Neuronal stem cell (in vitro differentiated cells): ENCODE results near the gene APLNR.

Experiments used
- DNase-seq: peaks from one replicate; pipeline ENCODE4 v3.0.0-alpha.2; 2013; ENCODE audit warnings: low spot score
- H2AFZ ChIP-seq: one replicate; pipeline ENCODE4 v1.6.1; 2013; ENCODE audit warnings: mild to moderate bottlenecking, low read length, inconsistent platforms
- H2AK5ac ChIP-seq: 2 replicates; pipeline ENCODE4 v1.6.1; 2013; ENCODE audit warnings: low read depth, mild to moderate bottlenecking, inconsistent platforms, low read length, moderate library complexity, mixed read lengths
- H2BK120ac ChIP-seq: 2 replicates; pipeline ENCODE4 v1.6.1; 2013; ENCODE audit warnings: low read depth, mild to moderate bottlenecking, inconsistent platforms, low read length, moderate library complexity, mixed read lengths
- H2BK12ac ChIP-seq: one replicate; pipeline ENCODE4 v1.6.1; 2013; ENCODE audit warnings: low read length, inconsistent platforms
- H2BK15ac ChIP-seq: 2 replicates; pipeline ENCODE4 v1.6.1; 2013; ENCODE audit warnings: mild to moderate bottlenecking, low read length, inconsistent platforms, mixed read lengths
- H2BK5ac ChIP-seq: one replicate; pipeline ENCODE4 v1.6.1; 2013; ENCODE audit warnings: inconsistent platforms, mild to moderate bottlenecking, low read length, moderate library complexity
- H3K14ac ChIP-seq: one replicate; pipeline ENCODE4 v1.6.1; 2013; ENCODE audit warnings: low read length, inconsistent platforms
- H3K18ac ChIP-seq: 2 replicates; pipeline ENCODE4 v1.6.1; 2013; ENCODE audit warnings: low read length, inconsistent platforms
- H3K23ac ChIP-seq: 2 replicates; pipeline ENCODE4 v1.6.1; 2013; ENCODE audit warnings: low read depth, mild to moderate bottlenecking, mixed read lengths, low read length, inconsistent platforms; ENCODE audit not compliant: poor library complexity
- H3K27ac ChIP-seq: replicated peaks from 3 replicates; pipeline ENCODE4 v1.5.1; 2013; ENCODE audit warnings: low read length, inconsistent platforms
- H3K27me3 ChIP-seq, 3 experiments: 2 replicates each; pipeline ENCODE4 v1.6.1; 2013; ENCODE audit warnings: low read length in 3 of 3, mild to moderate bottlenecking in 2 of 3, inconsistent platforms in 1 of 3, low read depth in 1 of 3, mixed read lengths in 1 of 3, moderate library complexity in 1 of 3; ENCODE audit not compliant: control insufficient read depth in 3 of 3, insufficient read depth in 3 of 3
- H3K36me3 ChIP-seq, 2 donors: replicated peaks in 1 of 2; 2 replicates each; pipeline ENCODE4 v1.6.1; 2013; ENCODE audit warnings: low read length in 2 of 2; ENCODE audit not compliant: control insufficient read depth in 2 of 2, insufficient read depth in 2 of 2
- H3K4ac ChIP-seq: 2 replicates; pipeline ENCODE4 v1.6.1; 2013; ENCODE audit warnings: inconsistent platforms, mild to moderate bottlenecking, low read length, moderate library complexity
- H3K4me1 ChIP-seq, 2 donors: 1 replicate in 1 of 2; 2 replicates in 1 of 2; pipeline ENCODE4 v1.6.1; 2013; ENCODE audit warnings: low read length in 2 of 2, low read depth in 1 of 2; ENCODE audit not compliant: control insufficient read depth in 2 of 2, insufficient read depth in 1 of 2
- H3K4me2 ChIP-seq: one replicate; pipeline ENCODE4 v1.6.1; 2013; ENCODE audit warnings: mild to moderate bottlenecking, low read length, inconsistent platforms; ENCODE audit not compliant: insufficient read depth, poor library complexity, severe bottlenecking
- H3K4me3 ChIP-seq, 2 donors: 2 replicates each; pipeline ENCODE4 v1.5.1; 2013; ENCODE audit warnings: low read length in 2 of 2, mild to moderate bottlenecking in 2 of 2, inconsistent platforms in 1 of 2, moderate library complexity in 1 of 2
- H3K79me1 ChIP-seq: one replicate; pipeline ENCODE4 v1.6.1; 2013; ENCODE audit warnings: low read depth, mild to moderate bottlenecking, inconsistent platforms, low read length, moderate library complexity
- H3K9ac ChIP-seq: one replicate; pipeline ENCODE4 v1.6.1; 2013; ENCODE audit warnings: mild to moderate bottlenecking, low read depth, low read length, inconsistent platforms; ENCODE audit not compliant: poor library complexity
- H3K9me3 ChIP-seq, 2 donors: replicated peaks in 1 of 2; 2 replicates each; pipeline versions ENCODE3 to v1.6.1; 2013; ENCODE audit warnings: low read length in 2 of 2, mild to moderate bottlenecking in 2 of 2, inconsistent platforms in 1 of 2, low read depth in 1 of 2, mixed read lengths in 1 of 2, moderate library complexity in 1 of 2; ENCODE audit not compliant: control insufficient read depth in 2 of 2, insufficient read depth in 1 of 2
- H4K8ac ChIP-seq: one replicate; pipeline ENCODE4 v1.6.1; 2013; ENCODE audit warnings: low read depth, mild to moderate bottlenecking, inconsistent platforms, low read length, moderate library complexity
- H4K91ac ChIP-seq: one replicate; pipeline ENCODE4 v1.6.1; 2013; ENCODE audit warnings: low read length, low read depth, mild to moderate bottlenecking, inconsistent platforms; ENCODE audit not compliant: poor library complexity
- WGBS, 2 donors: extraction: QIAGEN DNeasy Blood & Tissue Kit; methylation state at CpG; one replicate each; pipeline ENCODE4 v1.1.7; 2013; ENCODE audit warnings: missing lambda C conversion rate in 2 of 2, mixed read lengths in 1 of 2; ENCODE audit not compliant: insufficient read length in 2 of 2, insufficient replicate concordance in 1 of 2; ENCODE audit errors: extremely low coverage in 2 of 2; 5-methylcytosine and 5-hydroxymethylcytosine counted together

Gene APLNR

GRCh38 chr11:57217053-57217452, 20.0 kb downstream of the APLNR start:
- H3K23ac ChIP-seq: no peak overlapping the region
- H2BK5ac ChIP-seq: no peak overlapping the region
- H3K27me3 ChIP-seq: no peaks in the 10 kb centered on the region
- peak overlapping the region; percentile 60 for H2AFZ ChIP-seq
- no CpG with 5 or more reads among the region's 4 CpGs for WGBS, 2 donors
- no peak overlapping the region for H3K9ac ChIP-seq
- no peak overlapping the region for H3K14ac ChIP-seq
- no peak overlapping the region for H3K27ac ChIP-seq
- no peaks in the 10 kb centered on the region for H3K36me3 ChIP-seq
- H4K91ac ChIP-seq: no peak overlapping the region
- no peak for DNase-seq
- H2BK12ac ChIP-seq: no peak overlapping the region
- H4K8ac ChIP-seq: no peak overlapping the region
- H3K4me2 ChIP-seq: no peak overlapping the region
- no peak overlapping the region for H2BK120ac ChIP-seq
- no peaks in the 10 kb centered on the region for H3K79me1 ChIP-seq
- H3K18ac ChIP-seq: peak overlapping the region; percentile 24
- H3K4ac ChIP-seq: no peak overlapping the region
- peak overlapping the region; percentile 65 for H2BK15ac ChIP-seq
- peaks cover 15 to 30% of the 10 kb centered on the region in 2 donors for H3K4me1 ChIP-seq
- H3K4me3 ChIP-seq: no peak overlapping the region
- H2AK5ac ChIP-seq: peak overlapping the region; percentile 34
- H3K9me3 ChIP-seq: no peaks in the 10 kb centered on the region

GRCh38 chr11:57216463-57216862, 20.6 kb downstream of the APLNR start:
- no peak overlapping the region for H3K9ac ChIP-seq
- H2BK12ac ChIP-seq: no peak overlapping the region
- no CpG with 5 or more reads among the region's 4 CpGs for WGBS, 2 donors

GRCh38 chr11:57214494-57214893, 22.6 kb downstream of the APLNR start:
- H3K4me1 ChIP-seq: peaks cover 26 to 47% of the 10 kb centered on the region in 2 donors
- no peak for DNase-seq
- H3K14ac ChIP-seq: no peak overlapping the region
- H2AK5ac ChIP-seq: no peak overlapping the region
- H2BK5ac ChIP-seq: peak overlapping the region; percentile 73
- H3K4me3 ChIP-seq: no peak overlapping the region
- no peaks in the 10 kb centered on the region for H3K9me3 ChIP-seq
- H2BK15ac ChIP-seq: no peak overlapping the region
- H3K4me2 ChIP-seq: no peak overlapping the region
- H3K27me3 ChIP-seq: no peaks in the 10 kb centered on the region
- peak overlapping the region; percentile 75 for H2AFZ ChIP-seq
- H4K8ac ChIP-seq: no peak overlapping the region
- no peak overlapping the region for H4K91ac ChIP-seq
- H3K79me1 ChIP-seq: no peaks in the 10 kb centered on the region
- no peak overlapping the region for H3K4ac ChIP-seq
- H3K23ac ChIP-seq: no peak overlapping the region
- H3K9ac ChIP-seq: no peak overlapping the region
- H3K18ac ChIP-seq: peak overlapping the region; percentile 79
- H3K27ac ChIP-seq: peak overlapping the region; percentile 95
- H2BK120ac ChIP-seq: no peak overlapping the region
- H2BK12ac ChIP-seq: no peak overlapping the region
- no peaks in the 10 kb centered on the region for H3K36me3 ChIP-seq
- WGBS, 2 donors: no CpG with 5 or more reads among the region's 3 CpGs

More at GRCh38 chr11:57216463-57216862, 20.6 kb downstream of the APLNR start:
- H2AFZ ChIP-seq: no peak overlapping the region
- no peak overlapping the region for H3K23ac ChIP-seq
- no peak overlapping the region for H3K4me2 ChIP-seq
- no peaks in the 10 kb centered on the region for H3K36me3 ChIP-seq
- H2AK5ac ChIP-seq: no peak overlapping the region
- no peak overlapping the region for H3K27ac ChIP-seq
- no peaks in the 10 kb centered on the region for H3K9me3 ChIP-seq
- no peak overlapping the region for H3K14ac ChIP-seq
- H3K18ac ChIP-seq: no peak overlapping the region
- no peaks in the 10 kb centered on the region for H3K79me1 ChIP-seq
- peaks cover 16 to 31% of the 10 kb centered on the region in 2 donors for H3K4me1 ChIP-seq
- no peak for DNase-seq
- no peak overlapping the region for H3K4ac ChIP-seq
- H3K4me3 ChIP-seq: no peak overlapping the region
- H2BK15ac ChIP-seq: no peak overlapping the region
- no peak overlapping the region for H2BK120ac ChIP-seq
- no peak overlapping the region for H2BK5ac ChIP-seq
- H4K91ac ChIP-seq: no peak overlapping the region
- no peak overlapping the region for H4K8ac ChIP-seq
- H3K27me3 ChIP-seq: no peaks in the 10 kb centered on the region

- Histone ChIP-seq H2AK5ac (no peak overlapping the region), H3K18ac (peak overlapping the region; percentile 58), H3K79me1 (no peaks in the 10 kb centered on the region), H3K23ac (no peak overlapping the region), H3K27me3 (no peaks in the 10 kb centered on the region), H2BK120ac (no peak overlapping the region), H3K36me3 (no peaks in the 10 kb centered on the region), H3K14ac (no peak overlapping the region), H3K4ac (no peak overlapping the region), H2AFZ (peak overlapping the region; percentile 75), H3K27ac (peak overlapping the region; percentile 95), H3K4me1 (peaks cover 26 to 47% of the 10 kb centered on the region in 2 donors), H3K9ac (no peak overlapping the region), H3K4me3 (no peak overlapping the region), H4K8ac (no peak overlapping the region), H4K91ac (peak overlapping the region; percentile 64), H2BK12ac (no peak overlapping the region), H2BK15ac (no peak overlapping the region), H3K4me2 (no peak overlapping the region), H2BK5ac (peak overlapping the region; percentile 73), H3K9me3 (no peaks in the 10 kb centered on the region)
- no CpG with 5 or more reads among the region's 2 CpGs for WGBS, 2 donors
- peak; percentile 29 for DNase-seq
Observed at GRCh38 chr11:57214098-57214417, 23.0 kb downstream of the APLNR start.
